ENCODE measurements around the gene WDR77.

The WDR77 gene

DNA sequence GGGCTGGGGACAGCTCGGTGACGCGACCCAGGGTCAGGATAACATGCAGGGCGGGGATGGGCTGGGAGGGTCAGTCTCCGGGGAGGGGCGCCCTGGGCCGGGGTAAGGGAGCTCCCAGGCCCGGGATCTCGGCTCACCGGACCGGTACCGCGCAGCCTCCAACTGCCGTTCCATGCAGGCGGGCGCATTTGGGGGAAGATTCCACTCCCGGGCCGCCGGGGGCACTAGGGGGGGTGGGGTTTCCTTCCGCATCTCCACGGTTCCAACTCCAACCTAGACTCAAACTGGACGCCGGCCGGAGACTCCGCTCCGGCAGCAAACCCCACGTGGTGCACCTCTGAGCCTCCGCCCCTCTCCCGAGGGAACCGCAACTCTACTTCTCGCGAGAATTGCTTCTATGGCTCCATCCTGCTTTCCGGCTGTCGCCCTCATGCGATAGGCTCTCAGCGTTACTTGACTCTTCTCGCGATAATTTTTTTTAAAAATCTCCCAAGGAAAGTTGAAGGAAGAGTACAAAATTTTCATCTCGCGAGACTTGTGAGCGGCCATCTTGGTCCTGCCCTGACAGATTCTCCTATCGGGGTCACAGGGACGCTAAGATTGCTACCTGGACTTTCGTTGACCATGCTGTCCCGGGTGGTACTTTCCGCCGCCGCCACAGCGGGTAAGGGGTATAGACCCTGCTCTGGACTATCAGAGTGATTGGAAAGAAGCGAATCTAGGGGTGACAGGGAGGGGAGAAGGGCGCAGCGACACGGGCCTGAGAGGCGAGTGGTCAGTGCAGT lies at the start of gene WDR77, which contains the start of gene ATP5PB:
Gene WDR77 (minus strand): TSS at position 339 of the 785 bp plus-strand sequence. CDS start 87 bp downstream, at position 252.
Gene ATP5PB (plus strand): TSS at position 547 of the 785 bp plus-strand sequence. CDS start 78 bp downstream, at position 625.
- DNase-seq (ENCODE audit: low spot score) = peak; percentile 78

DNA sequence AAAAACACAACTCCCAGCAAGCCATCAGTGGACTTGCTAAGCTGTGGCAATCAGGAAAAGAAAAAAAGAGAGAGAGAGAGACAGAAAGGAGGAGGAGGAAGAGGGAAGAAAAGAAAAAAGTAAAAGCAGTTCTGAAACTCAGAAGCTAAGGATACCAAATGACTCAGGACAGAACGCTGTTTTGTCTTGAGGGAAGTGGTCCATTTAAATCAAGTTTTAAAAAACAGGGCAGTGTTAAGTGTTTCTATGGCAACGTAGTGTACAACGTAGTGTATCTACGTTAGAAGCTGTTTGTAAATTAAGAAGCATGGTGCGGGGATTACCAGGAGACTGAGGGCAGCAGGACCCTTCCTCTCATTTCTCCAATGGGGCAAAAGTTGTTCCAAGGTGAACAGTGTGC lies 48.5 kb upstream of the WDR77 start:
- DNase-seq (ENCODE audit: low spot score) = no peak

DNA sequence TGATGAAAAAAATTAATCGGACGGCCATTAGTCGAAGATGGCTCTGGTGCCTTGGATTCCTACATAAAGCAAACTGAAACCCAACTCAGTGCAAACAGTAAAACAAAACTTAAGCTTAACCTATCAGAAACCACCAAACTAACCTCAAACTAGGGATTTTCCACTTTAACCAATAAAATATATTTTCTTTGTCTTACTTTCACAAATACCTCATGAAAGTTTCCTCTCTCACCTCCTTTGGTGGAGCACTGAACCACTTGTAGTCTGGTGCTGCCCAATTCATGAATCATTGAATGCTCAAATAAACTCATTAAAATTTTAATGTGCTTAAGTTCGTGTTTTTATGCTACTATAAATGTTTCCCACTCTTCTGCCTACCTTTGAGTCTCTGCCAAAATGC lies 47.3 kb upstream of the WDR77 start:
- DNase-seq (ENCODE audit: low spot score) = no peak

DNA sequence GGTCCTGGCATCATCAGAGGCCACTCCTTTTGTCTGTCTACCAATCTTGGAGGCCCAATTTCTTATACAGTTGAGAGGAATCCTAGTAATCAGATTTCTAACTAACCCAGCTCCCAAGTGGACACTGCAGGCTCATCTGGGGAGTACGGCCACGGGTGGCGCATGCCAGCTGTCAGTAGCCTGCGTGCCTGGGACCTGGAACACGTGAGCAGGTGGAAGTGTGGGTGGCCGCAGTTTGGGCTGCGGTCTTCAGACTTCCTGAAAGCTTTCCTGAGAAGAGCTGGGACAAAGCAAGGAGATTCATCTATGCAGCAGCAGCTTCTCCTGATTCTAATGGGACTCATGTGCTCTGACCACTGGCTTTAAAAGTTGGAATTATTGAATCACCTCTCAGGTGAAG lies 42.0 kb upstream of the WDR77 start:
- no peak for DNase-seq (ENCODE audit: low spot score)

DNA sequence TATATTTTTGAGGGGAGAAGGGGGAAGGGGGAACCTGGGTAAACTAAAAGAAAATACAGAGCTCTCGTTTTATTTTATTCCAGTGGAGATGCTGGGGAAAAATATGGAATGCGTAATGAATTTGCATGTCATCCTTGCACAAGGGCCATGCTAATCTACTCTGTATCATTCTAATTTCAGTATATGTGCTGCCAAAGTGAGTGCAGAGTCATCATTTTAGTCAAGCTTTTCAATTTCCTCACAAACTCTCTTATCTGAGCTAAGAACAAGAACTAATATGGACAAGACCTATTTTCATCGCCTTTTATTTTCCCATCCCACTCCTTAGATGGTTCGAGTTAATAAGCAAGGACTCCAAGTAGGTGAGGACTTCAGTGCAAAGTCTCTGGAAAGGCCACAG lies 41.2 kb upstream of the WDR77 start:
- no peak for DNase-seq (ENCODE audit: low spot score)

DNA sequence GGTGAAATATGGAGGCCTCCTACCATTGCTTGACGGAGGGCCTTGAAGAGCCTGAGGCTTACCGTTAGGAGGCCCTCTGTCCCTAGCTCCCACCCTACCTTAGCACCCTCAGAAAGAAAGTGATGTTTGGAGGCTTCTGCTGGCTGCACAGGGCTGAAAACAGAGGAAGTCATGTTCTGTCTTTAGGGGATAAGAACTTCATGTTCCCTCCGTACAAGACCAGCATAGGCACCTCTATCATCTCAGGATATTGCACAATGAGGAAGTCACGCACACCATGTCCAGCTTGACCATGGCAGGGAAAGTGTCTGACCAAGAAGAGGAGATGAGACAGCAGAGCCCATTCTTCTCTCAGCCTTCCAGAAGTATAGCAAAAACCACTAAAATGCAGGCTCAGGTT lies 40.5 kb upstream of the WDR77 start:
- DNase-seq (ENCODE audit: low spot score) = no peak

DNA sequence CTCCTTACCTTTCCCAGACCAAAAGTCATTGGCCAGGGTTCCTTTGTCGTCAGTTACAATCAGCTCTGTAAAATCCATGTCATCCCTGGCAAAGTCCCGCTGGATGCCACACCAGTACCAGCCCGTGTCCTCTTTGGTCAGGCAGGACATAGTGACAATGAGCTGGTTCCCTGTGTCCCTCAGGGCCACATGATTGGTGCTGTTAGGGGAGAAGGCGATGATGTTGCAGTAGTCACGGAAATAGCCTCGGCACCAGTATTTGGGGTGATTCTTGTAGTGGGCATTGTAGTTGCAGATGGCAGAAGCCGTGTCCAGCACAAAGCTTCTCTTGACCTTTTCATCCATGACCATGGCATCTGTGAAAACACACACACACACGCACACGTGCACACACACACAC lies 39.6 kb upstream of the WDR77 start:
- no peak for DNase-seq (ENCODE audit: low spot score)

DNA sequence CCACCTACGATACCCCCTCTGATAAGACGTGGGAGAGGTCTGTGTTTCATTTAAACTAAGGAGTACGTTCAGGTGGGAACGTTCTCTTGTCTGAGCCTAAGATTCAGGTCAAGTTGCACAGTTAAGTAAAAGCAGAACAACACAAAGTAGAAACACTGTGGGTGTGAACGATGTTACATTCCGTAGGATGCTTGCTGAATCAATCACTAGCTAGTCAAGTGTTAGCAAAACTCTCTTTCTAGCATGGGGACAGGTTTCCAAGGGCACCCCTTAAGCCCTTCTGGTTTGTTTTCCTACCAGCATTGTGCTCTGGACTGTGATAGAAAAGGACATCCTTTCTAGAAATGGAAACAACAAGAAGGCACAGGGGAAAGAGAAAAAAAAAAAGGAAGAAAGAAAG lies 38.1 kb upstream of the WDR77 start:
- DNase-seq (ENCODE audit: low spot score) = no peak

DNA sequence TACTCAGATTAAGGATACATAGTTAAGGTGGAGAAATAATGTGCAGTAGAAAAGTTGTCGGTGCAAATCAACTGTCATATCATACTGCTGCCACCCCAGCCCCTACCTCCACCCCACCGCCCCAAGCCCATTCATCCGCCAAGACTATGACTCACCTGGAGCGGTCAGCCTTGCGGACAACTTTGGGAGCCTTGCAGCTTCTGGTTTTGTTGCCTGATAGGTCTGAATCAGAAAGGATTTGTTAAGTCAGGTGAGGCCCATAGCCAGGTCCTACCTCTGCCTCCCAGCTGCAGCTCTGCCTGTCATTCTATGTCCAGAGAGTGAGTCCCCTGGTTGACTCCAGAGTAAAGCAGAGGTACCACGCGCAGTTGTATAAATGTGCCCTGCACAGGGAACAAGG lies 37.4 kb upstream of the WDR77 start:
- DNase-seq (ENCODE audit: low spot score) = no peak

DNA sequence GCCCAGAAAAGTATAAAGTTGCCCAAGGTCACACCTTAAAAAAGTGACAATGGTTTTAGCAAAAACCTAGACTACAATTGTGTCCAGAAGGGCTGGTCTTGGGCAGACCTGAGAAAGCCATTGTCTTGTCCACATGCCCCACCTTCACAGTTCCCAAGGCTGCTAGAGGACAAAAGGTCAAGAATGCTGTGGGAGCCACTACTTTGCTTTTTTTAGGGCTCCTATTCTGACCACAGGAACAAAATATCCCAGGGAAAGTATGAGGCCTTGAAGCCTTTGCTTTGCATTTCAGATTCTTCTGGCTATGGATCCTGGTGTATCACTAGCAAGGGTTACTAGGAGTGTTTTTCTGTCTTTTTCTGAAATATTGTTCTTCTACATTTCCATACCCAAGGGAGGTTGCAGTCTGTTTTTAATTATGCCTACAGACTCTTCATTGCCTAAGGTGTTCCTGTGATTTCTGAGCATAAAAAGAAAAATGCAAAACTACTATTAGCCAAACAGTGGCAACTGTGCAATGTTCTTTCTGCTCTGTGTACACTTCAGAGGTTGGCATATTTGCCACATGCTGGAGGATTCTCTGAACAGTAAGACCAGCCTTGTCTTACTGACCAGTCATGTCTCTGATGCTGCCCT lies 35.5 kb upstream of the WDR77 start:
- no peak for DNase-seq (ENCODE audit: low spot score)

DNA sequence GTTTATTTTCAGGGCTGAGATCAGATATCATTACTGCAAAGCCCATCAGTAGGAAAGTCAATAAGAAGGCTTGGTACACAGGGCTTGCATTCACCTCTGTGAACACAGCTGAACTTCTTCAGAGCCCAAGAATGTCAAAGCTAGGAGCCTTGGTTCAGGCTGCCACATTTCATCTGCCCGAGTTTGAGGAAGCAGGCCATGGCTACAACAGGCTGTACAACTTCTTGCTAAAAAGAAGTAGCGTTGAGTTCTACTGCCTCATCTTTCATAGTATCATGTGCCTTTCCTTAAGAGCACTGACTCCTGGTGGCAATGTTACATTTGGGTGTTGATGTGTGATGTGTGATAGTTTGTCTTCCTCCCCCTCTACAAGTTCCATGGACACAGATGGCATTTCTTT lies 34.8 kb upstream of the WDR77 start:
- no peak for DNase-seq (ENCODE audit: low spot score)

DNA sequence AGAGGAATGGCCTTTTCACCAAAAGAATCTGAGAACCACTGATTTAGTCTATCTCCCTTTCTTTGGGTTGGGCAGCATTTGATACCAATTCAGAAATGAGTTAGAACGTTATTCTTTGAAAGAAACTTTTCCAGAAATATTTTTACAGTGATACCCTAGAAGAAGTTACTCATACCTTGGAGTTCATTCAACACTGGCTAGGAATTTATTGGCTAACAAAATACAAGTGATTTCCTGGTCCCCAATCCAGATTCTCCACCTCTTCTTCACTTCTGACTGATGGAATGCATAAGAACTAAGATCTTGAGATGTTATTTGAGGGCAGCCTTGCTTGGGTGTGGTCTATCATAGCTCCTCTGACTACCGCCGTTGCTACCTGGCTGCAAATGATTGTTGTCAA lies 34.1 kb upstream of the WDR77 start:
- no peak for DNase-seq (ENCODE audit: low spot score)

DNA sequence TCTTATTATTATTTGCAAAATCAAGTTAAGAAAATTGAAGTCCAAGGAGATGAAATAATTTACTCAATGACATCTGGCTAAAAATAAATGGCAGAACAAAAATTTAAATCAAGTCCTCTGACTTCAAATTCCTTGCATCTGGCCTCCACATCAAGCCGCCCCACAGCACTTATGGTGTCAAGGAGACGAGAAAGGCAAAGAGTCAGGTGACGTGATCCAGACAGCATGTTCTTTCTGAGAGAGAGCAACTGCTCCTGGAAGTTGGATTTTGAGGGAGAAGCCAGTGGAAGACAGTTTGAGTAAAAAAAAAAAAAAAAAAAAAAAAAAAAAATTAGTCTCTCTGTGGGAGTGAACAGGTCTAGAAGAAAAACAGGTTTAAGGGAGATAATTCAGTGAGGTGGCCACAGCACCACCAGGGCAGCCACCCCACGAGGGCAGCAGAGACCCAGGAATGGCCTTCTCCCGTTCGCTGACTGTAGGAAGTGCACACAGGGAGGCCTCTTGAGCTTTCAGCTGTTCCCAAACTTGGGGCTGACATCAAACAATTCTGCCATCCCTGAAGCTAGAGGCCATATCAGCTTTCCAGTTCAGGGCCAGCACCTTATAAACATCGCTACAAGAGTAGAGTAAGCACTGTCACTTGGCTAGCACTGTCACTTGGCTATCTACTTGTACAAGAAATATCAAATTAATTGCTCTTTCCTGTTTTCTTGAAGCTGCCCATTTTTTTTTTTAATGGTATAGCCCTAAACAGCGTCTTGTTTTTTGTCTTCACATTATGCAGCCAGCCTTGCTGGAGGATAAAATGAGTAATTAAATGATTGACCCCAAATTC lies 32.5 kb upstream of the WDR77 start:
- DNase-seq (ENCODE audit: low spot score) = peak; percentile 67

DNA sequence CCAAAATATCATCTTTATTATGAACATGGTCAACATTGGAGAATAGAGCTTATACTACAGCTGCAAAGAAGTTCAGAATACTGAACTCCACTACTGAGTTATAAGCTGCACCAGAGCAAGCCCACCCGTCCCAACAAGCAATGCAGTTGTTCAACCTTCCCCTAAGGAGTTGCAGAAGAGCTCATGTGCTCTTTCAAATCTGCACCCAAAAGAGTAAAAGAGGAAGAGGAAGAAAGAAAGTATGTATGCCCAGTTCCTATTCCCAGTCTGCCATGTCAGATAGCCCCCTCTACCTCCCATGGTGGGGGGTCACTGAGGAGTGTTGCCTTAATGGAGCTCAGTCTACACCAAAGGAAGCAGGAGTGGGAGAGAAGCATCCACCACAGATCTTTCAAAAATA lies 31.6 kb upstream of the WDR77 start:
- no peak for DNase-seq (ENCODE audit: low spot score)

DNA sequence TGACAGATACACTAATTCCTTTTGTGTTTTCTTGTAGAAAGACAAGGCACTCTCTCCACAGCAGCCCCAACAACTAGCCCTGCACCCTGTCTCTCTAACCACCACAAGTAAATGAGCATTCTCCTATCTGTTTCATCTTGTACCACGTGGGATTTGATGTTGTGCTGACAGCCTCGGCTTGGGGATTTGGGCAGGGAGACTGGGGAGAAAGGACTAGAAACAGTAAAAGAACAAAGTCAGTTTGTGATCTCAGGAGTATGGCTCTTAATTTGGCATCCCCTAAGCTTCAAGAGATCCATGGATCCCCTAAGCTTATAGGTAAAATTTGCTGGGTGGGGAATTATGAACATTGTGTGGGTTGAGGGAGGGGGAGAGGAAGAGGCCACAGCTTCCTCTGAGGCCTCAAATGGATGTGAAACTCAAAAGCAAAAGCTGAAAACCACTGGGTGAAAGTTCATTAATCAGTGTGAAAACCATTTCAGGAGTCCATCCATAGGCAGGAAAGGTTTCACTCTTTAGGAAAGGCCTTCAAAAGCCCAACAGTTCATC lies 27.8 kb upstream of the WDR77 start:
- no peak for DNase-seq (ENCODE audit: low spot score)

DNA sequence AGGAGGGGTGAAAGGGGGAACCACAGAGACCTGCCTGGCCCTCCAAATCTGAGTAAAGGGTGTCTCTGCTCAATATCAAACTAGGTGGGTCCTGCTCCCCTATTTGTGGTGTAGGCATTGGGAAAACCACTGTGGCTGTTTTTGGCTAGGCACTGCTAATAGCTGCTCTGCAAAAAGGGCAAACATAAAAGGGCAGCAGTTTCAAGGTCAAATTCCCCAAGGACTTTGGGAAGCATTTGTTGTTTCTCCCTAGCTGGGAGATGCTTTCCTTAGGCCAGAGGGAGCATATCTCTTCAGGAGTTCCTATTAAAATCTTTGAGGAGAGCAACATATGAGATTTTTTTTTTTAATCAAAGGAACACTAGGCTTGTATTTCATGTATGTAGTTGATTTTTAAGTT lies 27.2 kb upstream of the WDR77 start:
- no peak for DNase-seq (ENCODE audit: low spot score)

DNA sequence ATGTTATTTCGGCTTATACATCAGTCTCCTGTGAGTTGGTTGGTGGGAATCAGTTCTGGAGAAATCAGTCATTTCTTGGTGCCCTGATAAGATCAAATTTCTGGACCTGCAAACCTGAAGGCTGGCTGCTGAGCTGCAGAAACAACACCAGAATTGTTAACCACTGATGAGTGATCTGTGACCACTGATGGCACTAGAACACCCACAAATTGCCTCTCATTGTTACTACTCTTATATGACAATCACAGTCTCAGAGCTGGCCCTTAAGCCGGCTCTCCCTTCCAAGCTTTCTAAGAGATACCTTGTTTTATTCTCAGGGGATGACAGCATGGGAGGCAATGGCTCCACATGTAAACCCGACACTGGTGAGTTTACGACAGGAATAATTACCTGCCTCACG lies 26.6 kb upstream of the WDR77 start:
- DNase-seq (ENCODE audit: low spot score) = no peak

DNA sequence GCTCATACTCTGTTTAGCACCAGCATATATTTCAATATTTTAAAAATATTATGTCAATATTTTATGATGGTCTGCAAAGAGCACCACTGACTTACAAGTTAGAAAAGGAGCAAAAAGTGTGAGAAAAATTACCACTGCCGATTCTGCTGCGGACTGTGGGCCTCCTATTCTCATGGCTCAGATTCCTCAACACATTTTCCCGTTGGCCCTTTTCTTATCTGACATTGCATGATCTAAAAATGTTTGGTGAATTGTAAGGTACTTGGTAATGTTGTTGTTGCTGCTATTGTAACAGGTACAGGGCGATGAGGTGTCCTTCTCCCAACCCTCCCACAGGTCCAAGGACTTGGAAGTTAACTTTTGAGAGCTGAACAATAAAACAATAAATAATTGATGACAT lies 25.5 kb upstream of the WDR77 start:
- no peak for DNase-seq (ENCODE audit: low spot score)

DNA sequence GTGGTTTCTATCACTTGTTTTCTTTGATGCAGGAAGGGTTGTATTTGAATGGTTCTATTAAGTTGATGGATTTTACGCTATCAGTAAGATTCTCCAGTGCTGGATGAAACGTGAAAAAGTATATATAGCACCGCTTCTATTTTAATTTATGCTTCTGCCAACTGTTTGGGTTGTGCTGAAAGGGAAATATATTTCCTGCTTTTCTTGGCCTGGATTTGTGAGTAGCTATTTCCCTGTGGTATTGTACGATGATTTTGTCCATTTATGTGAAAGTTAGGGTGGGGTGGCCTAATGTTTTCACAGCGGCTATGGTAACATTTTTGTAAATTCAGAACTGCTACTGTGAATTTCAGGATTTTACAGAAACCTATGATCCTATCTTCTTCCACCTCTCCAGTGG lies 25.1 kb upstream of the WDR77 start:
- no peak for DNase-seq (ENCODE audit: low spot score)

DNA sequence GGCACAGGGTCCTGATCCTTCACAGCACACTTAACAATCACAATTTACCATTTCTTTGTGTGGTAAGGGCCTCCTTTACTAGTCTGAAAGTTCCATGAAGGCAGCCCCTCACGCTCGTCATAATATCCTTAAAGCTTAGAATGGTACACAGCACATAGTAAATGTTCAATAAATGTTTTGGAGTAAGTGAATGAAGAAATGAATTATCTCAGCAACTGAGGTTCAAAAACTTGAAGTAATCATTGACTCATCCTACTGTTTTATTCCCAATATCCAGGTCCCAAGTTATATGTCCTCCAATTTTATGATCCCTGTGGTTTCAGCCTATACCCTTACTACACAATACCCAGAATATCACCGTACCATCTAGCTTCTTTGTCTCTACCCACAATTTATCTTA lies 22.5 kb upstream of the WDR77 start:
- DNase-seq (ENCODE audit: low spot score) = no peak

DNA sequence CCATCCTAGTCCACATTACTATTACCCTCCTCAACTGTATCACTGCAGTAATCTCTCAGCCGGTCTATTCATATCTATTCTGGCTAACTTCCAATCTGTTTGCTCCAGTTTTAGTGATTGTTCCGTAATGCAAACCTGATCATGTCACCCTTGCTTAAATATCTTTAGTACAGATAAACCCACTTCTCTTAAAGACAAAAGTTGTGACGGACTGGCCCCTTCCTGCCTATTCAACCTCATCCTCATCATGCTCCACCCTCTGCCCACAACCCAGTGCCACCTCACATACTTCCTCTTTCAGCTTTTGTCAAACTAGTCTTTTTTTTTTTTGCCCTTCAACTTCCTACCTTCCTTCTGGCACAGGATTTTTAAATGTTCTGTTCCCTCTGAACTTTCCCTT lies 22.0 kb upstream of the WDR77 start:
- no peak for DNase-seq (ENCODE audit: low spot score)

DNA sequence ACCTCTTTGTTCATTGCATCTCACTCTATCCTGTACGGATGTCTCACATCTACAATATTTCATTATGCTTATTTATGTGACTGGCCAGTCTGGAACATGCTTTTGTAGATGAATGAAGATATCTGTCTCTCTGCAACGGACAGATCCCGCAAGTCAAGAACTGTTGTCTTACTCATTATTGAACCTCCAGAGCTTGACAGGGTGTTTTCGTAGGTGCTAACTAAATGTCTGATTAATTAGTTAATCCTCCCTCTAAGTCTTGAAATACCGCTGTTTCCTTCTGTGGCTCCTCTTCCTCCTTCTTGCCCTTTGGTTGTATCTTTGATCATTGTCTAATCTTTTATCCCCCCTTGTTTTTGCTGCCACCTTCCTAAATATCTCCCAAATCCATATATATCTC lies 21.5 kb upstream of the WDR77 start:
- DNase-seq (ENCODE audit: low spot score) = no peak

DNA sequence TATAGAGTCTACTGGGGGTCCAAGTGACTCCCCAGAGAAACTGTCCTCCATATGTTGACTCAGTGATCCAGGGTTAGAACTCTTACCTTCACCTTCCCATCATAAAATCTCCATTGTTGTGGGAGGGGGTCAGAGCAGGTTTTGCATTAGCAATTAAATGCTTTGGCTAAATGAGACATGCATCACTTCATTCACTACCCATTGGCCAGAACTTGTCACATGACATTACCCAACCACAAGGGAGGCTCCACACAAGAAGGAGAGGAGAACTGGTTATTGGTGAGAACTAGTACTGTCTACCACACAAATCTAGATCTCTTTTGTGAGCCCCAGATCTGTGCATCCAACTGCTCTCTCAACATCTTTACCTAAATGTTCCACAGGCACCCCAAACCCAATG lies 20.5 kb upstream of the WDR77 start:
- no peak for DNase-seq (ENCODE audit: low spot score)

Measured in HuH-7.5 (cell line).